ENCODE data around the gene SAMD4A. TPM values are rescaled to one million over a fixed set of nuclear protein-coding genes. Genes with fewer than 3 reads are reported as not detected.

Gene SAMD4A
- total RNA-seq, 2 donors from 2014 or later: 11.2 to 15.3 TPM

DNA sequence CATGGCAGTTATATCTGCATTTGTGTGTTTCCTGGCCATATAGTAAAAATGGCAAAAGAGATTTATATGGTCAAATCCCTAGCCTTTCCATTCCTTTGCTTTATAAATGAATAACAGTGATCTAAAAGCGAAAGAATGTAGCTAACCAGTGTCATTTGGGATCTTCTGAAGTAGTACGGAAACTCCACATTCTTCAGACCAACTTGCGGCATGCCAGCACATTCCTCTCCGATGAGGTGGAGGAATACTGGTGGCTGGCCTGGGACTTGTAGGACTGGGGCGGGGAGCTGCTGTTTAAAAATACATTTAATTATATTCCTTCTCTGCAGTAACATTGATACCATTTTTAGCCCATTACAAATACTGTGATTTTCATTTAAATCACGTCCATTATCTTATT, 85.3 kb downstream of the SAMD4A start:
- TF ChIP-seq, protein P1, sequence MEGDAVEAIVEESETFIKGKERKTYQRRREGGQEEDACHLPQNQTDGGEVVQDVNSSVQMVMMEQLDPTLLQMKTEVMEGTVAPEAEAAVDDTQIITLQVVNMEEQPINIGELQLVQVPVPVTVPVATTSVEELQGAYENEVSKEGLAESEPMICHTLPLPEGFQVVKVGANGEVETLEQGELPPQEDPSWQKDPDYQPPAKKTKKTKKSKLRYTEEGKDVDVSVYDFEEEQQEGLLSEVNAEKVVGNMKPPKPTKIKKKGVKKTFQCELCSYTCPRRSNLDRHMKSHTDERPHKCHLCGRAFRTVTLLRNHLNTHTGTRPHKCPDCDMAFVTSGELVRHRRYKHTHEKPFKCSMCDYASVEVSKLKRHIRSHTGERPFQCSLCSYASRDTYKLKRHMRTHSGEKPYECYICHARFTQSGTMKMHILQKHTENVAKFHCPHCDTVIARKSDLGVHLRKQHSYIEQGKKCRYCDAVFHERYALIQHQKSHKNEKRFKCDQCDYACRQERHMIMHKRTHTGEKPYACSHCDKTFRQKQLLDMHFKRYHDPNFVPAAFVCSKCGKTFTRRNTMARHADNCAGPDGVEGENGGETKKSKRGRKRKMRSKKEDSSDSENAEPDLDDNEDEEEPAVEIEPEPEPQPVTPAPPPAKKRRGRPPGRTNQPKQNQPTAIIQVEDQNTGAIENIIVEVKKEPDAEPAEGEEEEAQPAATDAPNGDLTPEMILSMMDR (IDR thresholded peaks at IDR 0.05): no peak
- TF ChIP-seq POLR2A (IDR thresholded peaks at IDR 0.05): peak in 1 of 3 donors; percentile 42
- Histone ChIP-seq H3K36me3 (replicated peaks in 1 of 2; ENCODE audit: insufficient read depth in 1 of 2, low read depth in 2 of 2) (no peaks in the 10 kb centered on the region), H3K27ac (peak overlapping the region; percentile 42 to 79 (median 68)), H3K4me1 (no peaks in the 10 kb centered on the region), H3K4me3 (no peak overlapping the region), H3K9me3 (no peaks in the 10 kb centered on the region), H3K27me3 (no peaks in the 10 kb centered on the region)
- intact Hi-C loops (cut with DNase I): no loop called here
- 41 to 42% methylated on average over 6 of the region's 6 CpGs for WGBS, 2 donors
- DNase-seq: peak; percentile 66 to 81 (median 76)
- peak; percentile 95 for ATAC-seq

DNA sequence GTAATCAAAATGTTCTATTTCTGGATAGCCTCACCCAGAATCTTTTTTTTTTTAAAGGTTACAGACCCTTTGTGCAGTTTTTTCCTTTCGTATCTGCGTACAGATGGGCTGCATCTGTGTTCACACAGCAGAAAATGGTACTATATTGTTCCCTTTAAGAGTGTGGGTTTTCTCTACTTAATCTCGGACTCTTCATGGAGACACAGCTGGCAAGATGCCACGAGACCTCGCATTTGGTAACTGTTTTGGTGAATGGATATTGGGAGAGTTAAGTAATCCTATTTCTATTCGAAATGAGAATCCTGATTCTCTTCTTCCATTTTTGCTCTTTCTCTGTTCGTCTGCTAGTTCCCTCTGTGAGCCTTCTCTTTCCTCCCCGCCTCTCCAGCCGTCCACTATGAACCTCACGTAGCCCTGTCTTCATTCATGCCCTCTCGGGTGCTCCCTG, 85.7 kb downstream of the SAMD4A start:
- Histone ChIP-seq H3K27ac (peak overlapping the region; percentile 42 to 79 (median 64)), H3K4me3 (no peak overlapping the region), H3K27me3 (no peaks in the 10 kb centered on the region), H3K9me3 (no peaks in the 10 kb centered on the region), H3K36me3 (replicated peaks in 1 of 2; ENCODE audit: insufficient read depth in 1 of 2, low read depth in 2 of 2) (no peaks in the 10 kb centered on the region), H3K4me1 (no peaks in the 10 kb centered on the region)
- intact Hi-C loops (cut with DNase I): no loop called here
- DNase-seq: peak; percentile 32 to 52 (median 38)
- ATAC-seq: no peak
- WGBS, 2 donors: 56 to 63% methylated on average over 11 of the region's 11 CpGs
- TF ChIP-seq POLR2A (IDR thresholded peaks at IDR 0.05): no peak
- TF ChIP-seq, protein P1 (IDR thresholded peaks at IDR 0.05): no peak

DNA sequence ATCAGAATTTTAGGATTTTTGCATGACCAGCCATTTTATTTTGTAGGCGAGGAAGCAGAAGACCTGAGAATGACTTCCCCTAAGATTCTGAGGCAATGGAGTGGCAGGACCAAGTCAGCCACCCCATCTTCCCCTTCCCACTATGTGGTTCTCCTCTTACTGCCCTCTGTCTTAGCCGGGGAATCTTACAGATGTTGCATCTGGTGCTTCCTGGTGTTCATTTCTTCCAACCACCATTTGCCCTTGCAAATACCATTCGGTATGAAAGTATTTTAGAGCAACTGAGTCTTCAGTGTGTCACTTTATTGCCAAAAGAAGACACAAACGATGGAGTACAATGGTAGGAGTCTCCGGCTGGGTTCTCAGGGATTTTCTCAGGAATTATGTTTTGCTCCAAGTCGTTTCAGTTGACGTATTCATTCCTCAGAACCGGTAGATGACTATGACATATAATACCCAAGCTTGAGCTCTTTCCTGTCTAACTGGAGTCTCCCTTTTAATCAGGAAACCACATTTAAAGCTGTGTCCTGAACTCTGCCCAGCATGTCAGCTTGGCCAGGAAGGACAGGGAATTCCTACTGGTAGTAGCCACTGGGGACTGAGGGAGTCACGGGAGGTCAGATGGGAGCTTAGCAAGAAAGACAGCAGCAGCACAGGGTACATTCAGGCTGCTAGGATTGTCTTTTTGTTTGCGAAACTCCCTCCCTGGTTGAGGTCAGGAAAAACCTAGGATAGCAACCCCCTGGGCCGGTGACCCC, 87.0 kb downstream of the SAMD4A start:
- Histone ChIP-seq H3K9me3 (no peaks in the 10 kb centered on the region), H3K4me1 (no peaks in the 10 kb centered on the region), H3K4me3 (no peak overlapping the region), H3K27me3 (no peaks in the 10 kb centered on the region), H3K27ac (peak overlapping the region in 3 of 4 donors; percentile 5 to 79 (median 53)), H3K36me3 (replicated peaks in 1 of 2; ENCODE audit: insufficient read depth in 1 of 2, low read depth in 2 of 2) (no peaks in the 10 kb centered on the region)
- 66 to 74% methylated on average over 11 of the region's 11 CpGs for WGBS, 2 donors
- peak in 3 of 4 donors; percentile 19 to 33 (median 21) for DNase-seq
- intact Hi-C loops (cut with DNase I): no loop called here
- ATAC-seq: peak; percentile 33
- TF ChIP-seq POLR2A (IDR thresholded peaks at IDR 0.05): no peak
- TF ChIP-seq, protein P1 (IDR thresholded peaks at IDR 0.05): no peak

DNA sequence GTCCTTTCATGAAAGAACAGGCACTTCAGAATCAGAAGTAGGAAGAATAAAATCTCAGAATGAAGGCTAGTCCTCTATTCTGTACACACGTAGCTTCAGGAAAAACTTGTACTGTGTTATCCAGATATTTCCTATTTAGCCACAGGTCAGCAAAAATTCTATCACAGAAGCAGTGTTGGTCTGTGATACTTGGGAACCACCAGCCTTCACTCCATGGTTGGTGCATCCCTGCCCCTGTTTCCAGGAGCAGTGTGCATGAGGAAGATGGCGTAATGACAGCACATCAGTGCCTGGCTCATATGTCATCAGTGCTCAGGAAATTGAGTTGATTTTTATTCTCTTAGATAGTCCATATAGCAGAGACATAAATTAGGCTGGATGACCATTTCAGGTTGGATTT, 87.7 kb downstream of the SAMD4A start:
- WGBS, 2 donors: 88 to 91% methylated on average over 2 of the region's 2 CpGs
- TF ChIP-seq POLR2A (IDR thresholded peaks at IDR 0.05): no peak
- TF ChIP-seq, protein P1 (IDR thresholded peaks at IDR 0.05): no peak
- H3K36me3 ChIP-seq (replicated peaks in 1 of 2; ENCODE audit: insufficient read depth in 1 of 2, low read depth in 2 of 2): no peaks in the 10 kb centered on the region
- H3K4me1 ChIP-seq: no peaks in the 10 kb centered on the region
- H3K9me3 ChIP-seq: no peaks in the 10 kb centered on the region
- H3K27ac ChIP-seq: no peak overlapping the region
- no peak for ATAC-seq
- intact Hi-C loops (cut with DNase I): no loop called here
- no peak overlapping the region for H3K4me3 ChIP-seq
- no peak for DNase-seq
- no peaks in the 10 kb centered on the region for H3K27me3 ChIP-seq

DNA sequence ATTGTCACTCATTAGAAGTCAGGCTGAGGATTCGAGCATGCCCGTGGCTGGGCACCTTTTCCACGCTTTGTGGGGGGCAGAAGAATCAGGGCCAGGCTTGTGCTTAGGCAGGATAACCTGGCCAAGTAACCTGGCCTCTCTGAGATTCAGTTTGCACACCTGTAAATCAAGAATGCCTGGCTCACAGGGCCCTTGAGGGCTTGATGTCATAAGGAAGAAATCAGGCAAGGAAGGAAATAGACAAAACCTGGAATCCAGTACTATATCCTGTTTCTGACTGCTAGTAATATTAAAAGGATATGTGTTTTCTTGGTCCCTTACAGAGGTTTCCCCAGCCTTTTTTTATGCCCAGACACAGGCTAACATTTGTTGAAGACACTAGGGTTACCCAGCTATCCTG, 91.9 kb downstream of the SAMD4A start:
- ATAC-seq: no peak
- Histone ChIP-seq H3K36me3 (replicated peaks in 1 of 2; ENCODE audit: insufficient read depth in 1 of 2, low read depth in 2 of 2) (no peaks in the 10 kb centered on the region), H3K27me3 (no peaks in the 10 kb centered on the region), H3K9me3 (no peaks in the 10 kb centered on the region), H3K4me1 (no peaks in the 10 kb centered on the region), H3K27ac (no peak overlapping the region), H3K4me3 (no peak overlapping the region)
- TF ChIP-seq, protein P1 (IDR thresholded peaks at IDR 0.05): no peak
- TF ChIP-seq POLR2A (IDR thresholded peaks at IDR 0.05): no peak
- 76 to 89% methylated on average over 3 of the region's 3 CpGs for WGBS, 2 donors
- no peak for DNase-seq
- intact Hi-C loops (cut with DNase I): no loop called here
